Cardiac muscle cell (in vitro differentiated cells and primary cell): ENCODE results near the gene ATG4D. TPM values are rescaled to one million over a fixed set of nuclear protein-coding genes. Genes with fewer than 3 reads are reported as not detected.

Experiments
- DNase-seq, 2 donors: peaks; one replicate each; pipeline versions ENCODE4 v3.0.0 to v3.0.0-alpha.2; 2010 to 2017; ENCODE audit warnings: low read depth in 1 of 2, low spot score in 1 of 2
- H3K27ac ChIP-seq: fragments of 200-600 bp; sonication (generic); 2 replicates; pipeline ENCODE4 v1.5.1; 2016
- H3K27me3 ChIP-seq: fragments of 200-600 bp; sonication (generic); 2 replicates; pipeline ENCODE4 v1.6.0; 2016; ENCODE audit warnings: control low read depth
- H3K36me3 ChIP-seq: fragments of 200-600 bp; sonication (generic); 2 replicates; pipeline ENCODE4 v1.5.1; 2016; ENCODE audit warnings: control low read depth
- H3K4me1 ChIP-seq: fragments of 200-600 bp; sonication (generic); 2 replicates; pipeline ENCODE4 v1.8.1; 2017; ENCODE audit warnings: low read depth, mild to moderate bottlenecking, mixed run types
- H3K4me3 ChIP-seq: fragments of 200-600 bp; sonication (generic); 2 replicates; pipeline ENCODE4 v1.5.1; 2016; ENCODE audit warnings: mild to moderate bottlenecking
- H3K9me3 ChIP-seq: fragments of 200-600 bp; sonication (generic); 2 replicates; pipeline ENCODE4 v1.5.1; 2017; ENCODE audit warnings: low read depth, mild to moderate bottlenecking, control low read depth
- polyA plus RNA-seq: library from polyadenylated mRNA; unstranded; fragments of >200 nt; fragmentation: Nextera tagmentation; extraction: Ambion mirVana; gene quantifications from 2 replicates; pipeline ENCODE4 v1.2.1, GENCODE V29; 2016
- total RNA-seq: library from RNA; depleted of rRNA; stranded (reverse); fragments of >200 nt; gene quantifications from 2 replicates; pipeline ENCODE4 v1.2.3, GENCODE V29; 2016
- TF ChIP-seq, protein P1 (sequence below): IDR thresholded peaks from 2 replicates; pipeline ENCODE4 v1.5.1; 2012; ENCODE audit warnings: low read depth, mild to moderate bottlenecking, low read length

The ATG4D gene
- total RNA-seq: 67.0 and 67.3 TPM in 2 replicates
- 69.0 and 74.0 TPM in 2 replicates for polyA plus RNA-seq

DNA sequence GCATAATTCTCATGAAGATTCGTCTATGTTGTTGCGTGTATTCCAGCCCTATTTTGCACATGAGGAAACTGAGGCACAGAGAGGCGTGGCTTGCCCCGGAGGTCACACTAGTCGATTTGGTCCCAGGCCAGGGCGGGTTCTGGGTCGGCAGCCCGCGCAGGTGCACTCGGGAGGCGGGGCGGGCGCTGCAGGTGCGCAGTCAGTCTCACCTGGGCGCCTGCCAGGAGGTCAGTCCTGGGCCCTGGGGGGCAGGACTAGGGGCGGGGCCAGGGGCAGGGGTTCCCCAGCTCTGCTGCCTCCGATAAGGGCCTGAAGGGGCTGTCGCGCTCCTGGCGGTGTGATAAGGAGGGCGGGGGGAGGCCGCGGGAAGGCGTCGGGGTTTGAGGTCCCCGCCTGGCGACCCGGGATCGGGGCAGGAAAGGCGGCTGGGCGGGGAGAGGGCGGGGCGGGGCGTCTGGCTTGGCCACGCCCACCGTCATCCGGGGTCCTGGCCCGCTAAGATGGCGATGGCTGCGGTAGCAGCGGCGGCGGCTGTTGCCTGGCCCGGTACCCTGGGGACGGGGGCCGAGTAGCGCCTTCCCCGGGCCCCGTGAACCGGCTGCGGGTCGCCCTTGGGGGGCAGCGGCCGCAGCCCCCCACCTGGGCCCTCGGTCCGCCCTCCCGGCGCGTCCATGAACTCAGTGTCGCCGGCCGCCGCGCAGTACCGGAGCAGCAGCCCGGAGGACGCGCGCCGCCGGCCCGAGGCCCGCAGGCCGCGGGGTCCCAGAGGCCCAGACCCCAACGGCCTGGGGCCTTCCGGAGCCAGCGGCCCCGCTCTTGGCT lies at the start of gene ATG4D:
Gene ATG4D, plus strand, starts transcription at position 485 of the 822 bp plus-strand sequence. Its CDS starts 187 bp downstream, at position 672.
- Histone ChIP-seq H3K36me3 (peaks cover 7% of the 10 kb centered on the region), H3K9me3 (no peaks in the 10 kb centered on the region), H3K4me3 (peak within 1 kb of the TSS; percentile 90), H3K4me1 (peaks cover 4% of the 10 kb centered on the region), H3K27me3 (no peaks in the 10 kb centered on the region), H3K27ac (peak within 1 kb of the TSS; percentile 84)
- peak; percentile 78 to 89 for DNase-seq
- TF ChIP-seq, protein P1, sequence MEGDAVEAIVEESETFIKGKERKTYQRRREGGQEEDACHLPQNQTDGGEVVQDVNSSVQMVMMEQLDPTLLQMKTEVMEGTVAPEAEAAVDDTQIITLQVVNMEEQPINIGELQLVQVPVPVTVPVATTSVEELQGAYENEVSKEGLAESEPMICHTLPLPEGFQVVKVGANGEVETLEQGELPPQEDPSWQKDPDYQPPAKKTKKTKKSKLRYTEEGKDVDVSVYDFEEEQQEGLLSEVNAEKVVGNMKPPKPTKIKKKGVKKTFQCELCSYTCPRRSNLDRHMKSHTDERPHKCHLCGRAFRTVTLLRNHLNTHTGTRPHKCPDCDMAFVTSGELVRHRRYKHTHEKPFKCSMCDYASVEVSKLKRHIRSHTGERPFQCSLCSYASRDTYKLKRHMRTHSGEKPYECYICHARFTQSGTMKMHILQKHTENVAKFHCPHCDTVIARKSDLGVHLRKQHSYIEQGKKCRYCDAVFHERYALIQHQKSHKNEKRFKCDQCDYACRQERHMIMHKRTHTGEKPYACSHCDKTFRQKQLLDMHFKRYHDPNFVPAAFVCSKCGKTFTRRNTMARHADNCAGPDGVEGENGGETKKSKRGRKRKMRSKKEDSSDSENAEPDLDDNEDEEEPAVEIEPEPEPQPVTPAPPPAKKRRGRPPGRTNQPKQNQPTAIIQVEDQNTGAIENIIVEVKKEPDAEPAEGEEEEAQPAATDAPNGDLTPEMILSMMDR: no peak

DNA sequence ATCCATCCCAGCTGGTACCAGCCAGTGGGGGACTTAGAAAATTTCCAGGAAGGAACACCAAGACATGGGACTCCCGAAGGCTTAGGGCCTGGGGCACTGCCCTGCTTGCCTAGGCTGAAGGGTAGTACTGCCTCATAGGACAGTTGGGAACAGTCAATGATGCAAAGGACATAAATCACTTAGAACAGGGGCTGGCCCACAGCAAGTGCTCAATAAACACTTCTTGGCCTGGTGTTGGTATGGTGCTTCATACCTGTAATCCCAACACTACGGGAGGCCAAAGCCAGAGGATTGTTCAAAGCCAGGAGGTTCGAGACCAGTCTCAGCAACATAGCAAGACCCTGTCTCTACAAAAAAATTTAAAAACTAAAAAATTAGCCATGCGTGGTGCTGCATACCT lies 46.3 kb upstream of the ATG4D start:
- peaks cover 14% of the 10 kb centered on the region for H3K36me3 ChIP-seq
- TF ChIP-seq, protein P1: no peak
- H3K9me3 ChIP-seq: no peaks in the 10 kb centered on the region
- H3K4me1 ChIP-seq: no peaks in the 10 kb centered on the region
- no peak overlapping the region for H3K27ac ChIP-seq
- no peak for DNase-seq
- no peak overlapping the region for H3K4me3 ChIP-seq
- H3K27me3 ChIP-seq: no peaks in the 10 kb centered on the region

DNA sequence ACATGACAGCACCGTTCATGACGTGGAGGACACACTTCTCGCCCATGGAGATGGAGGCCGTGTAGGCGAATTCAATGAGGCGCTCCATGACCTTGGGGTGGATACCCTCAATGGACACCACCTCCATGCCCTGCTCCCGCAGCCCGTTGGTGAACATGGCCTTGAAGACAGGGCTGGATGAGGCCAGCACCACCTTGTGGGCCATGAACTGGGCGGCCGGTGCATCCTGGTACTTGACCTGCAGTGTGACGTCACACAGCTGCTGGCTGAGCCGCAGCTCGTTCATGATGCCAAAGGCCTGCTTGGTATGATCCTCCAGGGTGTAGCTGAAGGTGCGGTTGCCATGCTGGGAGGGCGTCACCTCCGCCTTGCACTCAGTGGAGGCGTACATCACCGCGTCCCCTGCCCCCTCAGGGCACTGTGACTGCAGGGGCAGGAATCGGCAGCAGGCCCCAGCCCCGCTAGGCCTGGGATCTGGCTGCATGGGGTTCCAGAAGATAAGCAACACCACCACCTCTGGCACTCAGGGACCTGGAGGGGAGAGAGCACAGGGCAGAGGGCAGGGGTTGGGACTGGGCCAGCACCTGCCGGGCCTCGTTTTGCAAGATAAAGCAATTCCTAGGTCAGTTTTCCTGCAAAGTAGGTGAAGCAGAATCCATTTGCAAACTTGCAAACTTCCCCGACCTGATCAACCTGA lies 44.0 kb upstream of the ATG4D start:
- no peak for DNase-seq
- Histone ChIP-seq H3K27me3 (no peaks in the 10 kb centered on the region), H3K36me3 (peaks cover 13% of the 10 kb centered on the region), H3K9me3 (no peaks in the 10 kb centered on the region), H3K4me3 (no peak overlapping the region), H3K4me1 (no peaks in the 10 kb centered on the region), H3K27ac (no peak overlapping the region)
- TF ChIP-seq, protein P1: no peak

DNA sequence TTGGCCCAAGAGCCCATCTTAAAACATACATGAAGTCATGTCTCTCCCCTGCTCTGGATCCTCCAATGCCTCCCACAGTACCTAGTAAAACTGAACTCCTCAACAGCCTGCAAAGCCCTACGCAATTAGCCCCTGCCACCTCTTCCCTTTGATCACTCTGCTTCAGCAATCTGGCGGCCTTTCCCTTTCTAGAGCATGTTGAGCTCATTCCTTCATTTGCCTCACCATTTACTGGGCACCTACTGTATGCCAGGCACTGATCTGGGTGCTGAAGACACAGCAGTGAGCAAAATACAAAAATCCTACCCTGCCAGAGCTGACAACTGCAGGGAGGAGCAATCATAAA lies 43.5 kb upstream of the ATG4D start:
- no peaks in the 10 kb centered on the region for H3K27me3 ChIP-seq
- H3K4me1 ChIP-seq: no peaks in the 10 kb centered on the region
- no peak for DNase-seq
- TF ChIP-seq, protein P1: no peak
- H3K27ac ChIP-seq: no peak overlapping the region
- no peaks in the 10 kb centered on the region for H3K9me3 ChIP-seq
- peaks cover 8% of the 10 kb centered on the region for H3K36me3 ChIP-seq
- H3K4me3 ChIP-seq: no peak overlapping the region

DNA sequence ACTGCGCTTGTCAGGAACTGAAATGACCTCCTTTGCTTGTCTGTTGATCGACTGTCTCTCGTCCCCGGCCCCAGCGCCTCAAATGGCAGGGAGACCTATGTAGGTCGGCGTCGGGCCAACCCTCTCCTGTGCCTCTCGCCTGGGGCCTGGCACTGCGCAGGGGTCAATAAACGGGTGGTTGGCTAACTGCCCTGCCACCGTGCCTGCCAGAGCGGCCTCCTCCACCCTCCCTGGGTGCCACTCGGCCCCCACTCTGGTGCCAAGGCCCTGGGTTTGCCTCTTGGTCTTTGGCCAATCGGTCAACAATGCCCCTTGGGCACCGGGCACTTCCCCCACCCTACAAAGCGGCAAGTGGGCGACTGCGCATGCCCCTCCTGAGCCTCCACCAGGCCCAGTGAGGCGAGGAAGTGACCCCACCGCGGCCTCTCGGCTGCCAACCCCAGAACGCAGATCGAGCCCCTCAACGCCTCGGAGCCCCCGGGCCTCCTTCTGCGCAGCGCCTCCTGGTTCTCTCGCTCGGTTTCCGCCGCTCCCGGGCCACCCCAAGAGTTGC lies 41.7 kb upstream of the ATG4D start:
- H3K27me3 ChIP-seq: no peaks in the 10 kb centered on the region
- peak; percentile 40 to 44 for DNase-seq

More for the DNA sequence above, 41.7 kb upstream of the ATG4D start:
- Histone ChIP-seq H3K4me3 (peak overlapping the region; percentile 85), H3K4me1 (no peaks in the 10 kb centered on the region), H3K9me3 (no peaks in the 10 kb centered on the region), H3K36me3 (peaks cover 7% of the 10 kb centered on the region), H3K27ac (peak overlapping the region; percentile 85)
- TF ChIP-seq, protein P1: peak; percentile 4
